ENCODE data around the gene KIAA0319L. TPM values are rescaled to one million over a fixed set of nuclear protein-coding genes. Genes with fewer than 3 reads are reported as not detected.

Gene KIAA0319L
- total RNA-seq, 1 experiment from 2014 or later, result 46.4 TPM

GRCh38 chr1:35599411-35599810 is 42.2 kb upstream of the KIAA0319L start:
- H3K4ac ChIP-seq (ENCODE audit: low read depth, low read length), result no peak overlapping the region
- H3K56ac ChIP-seq (ENCODE audit: insufficient read length, low read depth, low read length), result no peak overlapping the region
- no peak overlapping the region for H3K27ac ChIP-seq (ENCODE audit: insufficient read length, low read depth, low read length)
- H3K4me1 ChIP-seq (ENCODE audit: insufficient read depth, low read length), result no peaks in the 10 kb centered on the region
- H4K5ac ChIP-seq (ENCODE audit: insufficient read length, low read depth, low read length), result no peak overlapping the region
- no peak for TF ChIP-seq CTCF (conservative IDR thresholded peaks at IDR 0.05)
- no peak overlapping the region for H2BK20ac ChIP-seq (ENCODE audit: low read depth, low read length, poor library complexity, severe bottlenecking)
- no peaks in the 10 kb centered on the region for H3K9me3 ChIP-seq (ENCODE audit: control insufficient read depth, low read depth, low read length)
- no peak overlapping the region for H4K91ac ChIP-seq (ENCODE audit: insufficient read length, low read depth, low read length)
- H3K4me2 ChIP-seq (ENCODE audit: insufficient read depth, insufficient read length, low read length), result no peak overlapping the region
- H3K18ac ChIP-seq (ENCODE audit: insufficient read length, low read depth, low read length), result no peak overlapping the region
- no peak overlapping the region for H3T11ph ChIP-seq (ENCODE audit: low read length)
- H3K9ac ChIP-seq (ENCODE audit: extremely low read depth, insufficient read length, low read length), result no peak overlapping the region
- no peak overlapping the region for H2BK12ac ChIP-seq (ENCODE audit: insufficient read length, low read depth, low read length)
- H3K23ac ChIP-seq (ENCODE audit: insufficient read length, low read depth, low read length), result no peak overlapping the region
- no peaks in the 10 kb centered on the region for H3K4me1 Mint-ChIP-seq
- H3K27ac Mint-ChIP-seq, result no peak overlapping the region; a peak in 1 of 7 replicates
- H3K4me3 Mint-ChIP-seq, result no peak overlapping the region
- no peaks in the 10 kb centered on the region for H4K20me1 ChIP-seq (ENCODE audit: control insufficient read depth, insufficient read depth, insufficient read length)
- no peaks in the 10 kb centered on the region for H3K9me3 Mint-ChIP-seq
- H3K79me2 ChIP-seq (ENCODE audit: insufficient read depth, low read length), result no peaks in the 10 kb centered on the region
- H3K79me1 ChIP-seq (ENCODE audit: insufficient read depth, low read depth, low read length, poor library complexity, severe bottlenecking), result no peaks in the 10 kb centered on the region
- H4K8ac ChIP-seq (replicated peaks; ENCODE audit: insufficient read length, low read depth, low read length), result no peak overlapping the region
- H2BK5ac ChIP-seq (ENCODE audit: insufficient read length, low read length), result no peak overlapping the region
- no peak for DNase-seq
- no peaks in the 10 kb centered on the region for H3K27me3 Mint-ChIP-seq (ENCODE audit: low read depth)
- 100% methylated on average over 3 of the region's 3 CpGs for WGBS (ENCODE audit: extremely low coverage, insufficient read length, low lambda C conversion rate)
- H2BK15ac ChIP-seq (ENCODE audit: low read depth, low read length), result no peak overlapping the region
- H3K14ac ChIP-seq (ENCODE audit: insufficient read depth, low read length), result no peak overlapping the region
- no peak overlapping the region for H2AFZ ChIP-seq (ENCODE audit: low read length)
- no peaks in the 10 kb centered on the region for H3K23me2 ChIP-seq (ENCODE audit: insufficient read length, low read depth, low read length, poor library complexity, severe bottlenecking)
- H2BK120ac ChIP-seq (ENCODE audit: low read depth, low read length, poor library complexity, severe bottlenecking), result no peak overlapping the region
- no peak overlapping the region for H2AK5ac ChIP-seq (ENCODE audit: insufficient read length, low read length)
- peaks cover 15 to 37% (median 23%) of the 10 kb centered on the region in 3 experiments for H3K36me3 Mint-ChIP-seq (ENCODE audit: insufficient read depth in 1 of 3, low read depth in 3 of 3)
- H3K27me3 ChIP-seq (ENCODE audit: insufficient read depth, low read length), result no peaks in the 10 kb centered on the region

All from H9 (cell line).